Measurements from ENCODE around the gene FBXO28.
"Not testable (repeated sequence)": the region's sequence is repeated elsewhere in the genome, so short reads cannot be mapped to it uniquely, and the experiment has no call there.

Gene FBXO28, protein sequence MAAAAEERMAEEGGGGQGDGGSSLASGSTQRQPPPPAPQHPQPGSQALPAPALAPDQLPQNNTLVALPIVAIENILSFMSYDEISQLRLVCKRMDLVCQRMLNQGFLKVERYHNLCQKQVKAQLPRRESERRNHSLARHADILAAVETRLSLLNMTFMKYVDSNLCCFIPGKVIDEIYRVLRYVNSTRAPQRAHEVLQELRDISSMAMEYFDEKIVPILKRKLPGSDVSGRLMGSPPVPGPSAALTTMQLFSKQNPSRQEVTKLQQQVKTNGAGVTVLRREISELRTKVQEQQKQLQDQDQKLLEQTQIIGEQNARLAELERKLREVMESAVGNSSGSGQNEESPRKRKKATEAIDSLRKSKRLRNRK

DNA sequence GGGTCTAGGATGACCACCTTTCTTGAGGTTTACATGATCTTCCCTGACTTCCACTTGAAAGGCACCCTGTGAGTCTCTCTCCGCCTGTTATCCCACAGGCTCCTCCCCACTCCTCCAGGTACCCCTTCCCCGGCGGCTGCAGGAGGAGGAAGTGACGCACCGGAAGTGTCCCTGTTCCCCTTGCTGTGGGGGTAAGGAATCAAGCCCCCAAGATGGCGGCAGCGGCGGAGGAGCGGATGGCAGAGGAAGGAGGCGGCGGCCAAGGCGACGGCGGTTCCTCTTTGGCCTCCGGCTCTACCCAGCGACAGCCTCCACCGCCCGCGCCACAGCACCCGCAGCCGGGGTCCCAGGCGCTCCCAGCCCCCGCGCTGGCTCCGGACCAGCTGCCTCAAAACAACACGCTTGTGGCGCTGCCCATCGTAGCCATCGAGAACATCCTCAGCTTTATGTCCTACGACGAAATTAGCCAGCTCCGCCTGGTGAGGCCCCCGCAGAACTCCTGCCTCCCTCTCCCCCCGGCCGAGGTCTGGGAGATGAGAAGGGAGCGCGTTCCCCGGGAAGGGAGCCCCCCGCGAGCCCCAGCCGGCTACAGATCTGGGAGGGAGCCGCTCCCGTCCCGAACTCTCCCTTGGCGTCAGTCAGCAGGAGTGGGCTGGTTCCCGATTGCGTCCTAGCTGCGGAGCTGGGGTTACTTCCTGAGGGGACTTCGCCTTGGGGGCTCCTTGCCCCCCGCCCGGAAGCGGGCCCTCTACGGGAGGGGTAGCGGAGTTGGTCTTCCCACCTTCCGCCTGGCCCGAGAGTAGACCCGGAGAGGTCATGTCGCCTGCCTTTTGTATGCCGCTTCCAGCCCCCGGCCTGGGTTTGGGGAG is at the start of gene FBXO28:
Gene FBXO28, plus strand, starts transcription at position 194 of the 869 bp plus-strand sequence. Its CDS starts 19 bp downstream, at position 213.
- FAIRE-seq, result peak; percentile 98
- peak; percentile 92 for DNase-seq (ENCODE audit: insufficient read length, low spot score)

DNA sequence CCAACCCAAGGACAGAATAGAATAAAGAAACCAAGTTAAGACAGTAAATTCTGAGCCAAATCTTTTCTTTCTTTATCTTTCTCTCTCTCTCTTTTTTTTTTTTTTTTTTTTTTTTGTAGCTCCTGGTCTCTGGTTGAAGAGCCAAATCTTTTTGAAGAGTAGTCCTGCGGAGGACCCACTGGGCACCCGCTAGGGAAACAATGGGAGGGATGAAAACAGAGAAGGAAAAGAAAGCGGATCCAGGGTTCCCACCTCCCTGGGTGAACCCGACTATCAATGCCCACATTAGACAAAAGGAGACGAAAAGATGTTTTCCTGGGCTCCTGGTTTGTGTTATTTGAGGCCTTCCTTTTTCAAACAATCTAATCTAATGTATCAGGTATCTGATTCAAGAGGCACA is 49.8 kb upstream of the FBXO28 start:
- DNase-seq (ENCODE audit: insufficient read length, low spot score) (no peak), FAIRE-seq (no peak)

DNA sequence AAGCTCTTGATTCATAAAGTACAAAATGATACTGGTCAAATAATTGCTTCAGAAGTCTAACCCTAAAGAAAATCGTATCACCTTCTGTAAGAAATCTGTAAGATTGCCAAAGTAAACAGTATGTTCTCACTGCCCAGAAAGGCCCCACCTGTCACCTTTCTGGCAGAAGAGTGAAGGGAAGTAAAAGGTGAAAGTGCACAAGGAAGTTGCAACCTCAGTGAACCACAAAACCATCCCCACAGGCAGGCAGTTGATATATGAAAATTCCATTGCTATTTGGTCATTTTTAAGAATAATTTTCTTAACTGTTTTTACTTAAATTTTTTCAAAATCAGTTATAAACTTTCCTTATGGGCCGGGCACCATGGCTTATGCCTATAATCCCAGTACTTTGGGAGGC is 48.5 kb upstream of the FBXO28 start:
- DNase-seq (ENCODE audit: insufficient read length, low spot score) (no peak), FAIRE-seq (no peak)

DNA sequence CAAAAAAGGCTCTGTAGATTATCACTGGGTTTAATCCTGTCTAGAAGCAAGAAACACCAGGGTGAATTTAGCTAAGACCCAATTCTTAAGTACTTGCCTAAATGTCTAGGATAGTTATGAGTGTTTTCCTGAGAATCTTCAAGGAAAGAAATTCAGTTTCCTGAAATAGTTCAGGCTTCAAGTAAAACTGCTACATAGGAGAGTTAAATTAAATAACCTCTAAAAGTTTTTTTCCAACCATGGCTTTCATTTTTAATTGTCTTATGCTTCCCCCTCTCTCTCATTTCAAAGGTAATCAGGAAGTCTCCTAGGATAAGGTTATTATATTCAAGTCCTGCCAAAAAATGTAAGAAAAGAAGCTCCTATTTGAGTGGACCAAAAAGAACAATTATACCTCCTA is 46.7 kb upstream of the FBXO28 start:
- FAIRE-seq (no peak), DNase-seq (ENCODE audit: insufficient read length, low spot score) (no peak)

DNA sequence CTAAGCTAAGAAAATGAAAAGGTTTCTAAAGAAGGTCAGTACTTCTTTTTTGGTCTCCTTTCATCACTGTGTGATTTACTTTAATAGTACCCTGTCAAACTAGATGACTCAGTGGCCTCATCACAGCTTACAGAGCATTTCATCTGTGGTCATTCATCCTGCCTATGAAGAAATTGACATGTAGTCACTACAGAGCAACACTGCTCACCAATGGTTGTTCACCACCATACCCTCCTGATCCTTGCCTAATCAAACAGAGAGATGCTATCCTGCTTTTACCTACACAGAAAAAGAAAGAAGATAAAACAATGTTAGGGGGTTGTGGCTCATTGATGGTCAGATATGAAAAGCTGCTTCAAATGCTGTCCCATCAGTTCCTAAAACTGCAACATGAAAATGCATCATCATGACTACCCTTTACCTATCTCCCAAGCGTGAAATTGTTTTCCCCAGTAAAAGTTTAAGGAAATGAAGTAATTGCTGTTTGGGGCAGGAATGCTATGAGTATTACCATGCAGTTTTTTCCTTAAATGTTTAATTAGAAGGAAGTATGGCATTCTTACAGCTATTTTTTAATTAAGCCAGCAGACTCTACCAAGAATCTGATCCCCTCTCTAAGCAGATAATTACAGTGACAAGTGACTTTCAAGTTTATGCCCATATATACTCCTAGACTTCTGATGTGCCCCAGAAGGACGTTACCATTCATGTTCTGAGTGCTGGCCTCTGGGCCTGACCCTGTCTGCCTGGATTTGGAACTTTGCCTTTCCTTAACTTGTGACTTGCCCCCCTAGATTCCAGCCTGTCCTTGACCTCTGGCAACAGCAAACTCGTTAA is 46.1 kb upstream of the FBXO28 start:
- FAIRE-seq (no peak), DNase-seq (ENCODE audit: insufficient read length, low spot score) (no peak)

DNA sequence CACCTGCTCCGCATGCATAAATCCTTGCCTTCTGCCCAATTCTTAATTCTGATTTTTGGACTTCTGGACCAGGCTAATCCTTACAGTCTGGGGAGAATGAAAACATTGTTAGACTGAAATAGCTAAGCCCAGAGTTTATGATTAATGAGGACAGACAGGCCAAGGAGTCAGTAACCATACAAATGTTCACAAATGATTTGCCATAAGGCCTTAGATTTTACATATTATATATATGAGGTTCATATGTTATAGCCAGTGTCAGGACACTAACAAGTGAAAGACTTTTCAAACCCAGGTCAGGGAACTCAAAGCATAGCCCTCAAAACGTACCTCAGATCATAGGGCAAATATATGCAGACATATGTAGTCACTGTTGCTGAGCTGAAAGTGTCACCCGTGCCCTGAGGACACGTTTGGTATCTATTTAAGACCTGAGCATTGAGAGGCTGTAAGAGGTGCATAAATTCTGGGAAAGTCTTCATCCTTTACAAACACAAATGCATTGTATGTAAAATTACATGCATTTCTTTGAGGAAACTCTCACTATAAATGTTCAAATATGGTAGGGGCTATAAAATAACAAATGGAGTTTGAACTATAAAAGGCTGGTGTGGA is 45.3 kb upstream of the FBXO28 start:
- DNase-seq (ENCODE audit: insufficient read length, low spot score) (no peak), FAIRE-seq (no peak)

DNA sequence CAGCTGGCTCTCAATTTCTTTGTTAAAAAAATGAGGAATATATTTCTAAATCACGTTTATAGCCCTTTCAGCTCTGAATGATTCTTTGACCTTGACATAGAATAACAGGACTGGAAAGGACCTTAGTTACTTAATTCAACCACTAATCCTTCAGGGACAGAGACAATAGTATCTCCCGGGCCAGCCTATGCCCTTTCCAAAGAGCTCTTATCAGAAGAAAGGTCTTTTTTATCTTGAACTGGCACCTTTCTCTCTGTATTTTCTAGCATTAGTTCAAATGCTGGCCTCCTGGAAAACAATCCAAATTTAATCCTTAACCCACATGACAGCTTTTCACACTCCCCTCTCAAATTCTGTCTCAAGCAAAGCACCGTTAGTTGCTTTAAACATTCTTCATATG is 44.8 kb upstream of the FBXO28 start:
- FAIRE-seq (no peak), DNase-seq (ENCODE audit: insufficient read length, low spot score) (no peak)

DNA sequence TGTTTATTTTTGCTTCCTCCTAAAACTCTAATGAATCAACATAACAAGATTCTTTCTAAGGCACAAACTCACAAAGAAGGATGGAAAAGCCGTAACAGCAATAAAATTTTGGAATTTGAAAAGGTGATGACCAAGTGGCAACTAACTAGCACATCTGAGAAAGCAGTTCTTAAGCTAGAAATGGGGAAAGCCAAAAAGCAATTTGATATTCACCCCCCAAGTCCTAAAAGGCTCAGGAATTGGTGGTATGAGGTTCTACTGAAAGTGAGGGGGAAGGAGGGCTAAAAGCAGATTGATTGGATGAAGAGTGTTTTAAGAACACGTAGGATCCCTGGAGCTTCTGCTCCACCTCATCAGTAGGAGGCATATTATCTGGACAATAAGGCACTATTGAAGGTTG is 43.4 kb upstream of the FBXO28 start:
- FAIRE-seq (no peak), DNase-seq (ENCODE audit: insufficient read length, low spot score) (no peak)

DNA sequence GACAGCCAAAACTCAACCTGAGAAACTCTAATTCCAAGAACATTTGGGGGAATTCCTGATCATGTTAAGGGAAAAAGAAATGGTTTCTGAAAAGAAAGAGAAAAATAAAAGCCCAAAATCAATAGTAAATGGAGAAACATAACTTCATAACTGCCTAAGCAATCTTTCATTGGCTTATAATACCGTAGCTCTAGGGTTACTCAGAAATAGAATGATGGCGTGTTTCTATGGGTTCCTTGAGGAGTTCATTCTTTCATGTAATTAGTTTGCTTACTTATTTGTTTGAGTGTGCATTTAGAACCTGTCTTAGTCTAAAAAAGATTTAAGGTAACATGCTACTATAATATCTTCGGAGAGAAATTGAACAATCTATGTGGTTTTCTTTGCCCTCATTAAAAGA is 37.5 kb upstream of the FBXO28 start:
- DNase-seq (ENCODE audit: insufficient read length, low spot score) (no peak), FAIRE-seq (no peak)

DNA sequence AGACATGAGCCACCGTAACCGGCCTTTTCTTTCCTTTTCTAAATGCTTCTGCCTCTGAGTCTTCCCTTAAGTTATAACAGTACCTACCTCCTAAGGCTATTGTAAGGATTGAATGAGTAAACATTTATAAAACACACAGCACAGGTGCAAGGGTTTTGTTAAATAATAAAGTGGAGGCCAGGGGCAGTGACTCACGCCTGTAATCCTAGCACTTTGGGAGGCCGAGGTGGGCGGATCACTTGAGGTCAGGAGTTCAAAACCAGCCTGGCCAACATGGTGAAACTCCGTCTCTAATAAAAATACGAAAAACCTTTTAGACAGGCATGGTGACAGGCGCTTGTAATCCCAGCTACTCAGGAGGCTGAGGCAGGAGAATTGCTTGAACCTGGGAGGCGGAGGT is 34.3 kb upstream of the FBXO28 start:
- DNase-seq (ENCODE audit: insufficient read length, low spot score), result not testable (repeated sequence)

DNA sequence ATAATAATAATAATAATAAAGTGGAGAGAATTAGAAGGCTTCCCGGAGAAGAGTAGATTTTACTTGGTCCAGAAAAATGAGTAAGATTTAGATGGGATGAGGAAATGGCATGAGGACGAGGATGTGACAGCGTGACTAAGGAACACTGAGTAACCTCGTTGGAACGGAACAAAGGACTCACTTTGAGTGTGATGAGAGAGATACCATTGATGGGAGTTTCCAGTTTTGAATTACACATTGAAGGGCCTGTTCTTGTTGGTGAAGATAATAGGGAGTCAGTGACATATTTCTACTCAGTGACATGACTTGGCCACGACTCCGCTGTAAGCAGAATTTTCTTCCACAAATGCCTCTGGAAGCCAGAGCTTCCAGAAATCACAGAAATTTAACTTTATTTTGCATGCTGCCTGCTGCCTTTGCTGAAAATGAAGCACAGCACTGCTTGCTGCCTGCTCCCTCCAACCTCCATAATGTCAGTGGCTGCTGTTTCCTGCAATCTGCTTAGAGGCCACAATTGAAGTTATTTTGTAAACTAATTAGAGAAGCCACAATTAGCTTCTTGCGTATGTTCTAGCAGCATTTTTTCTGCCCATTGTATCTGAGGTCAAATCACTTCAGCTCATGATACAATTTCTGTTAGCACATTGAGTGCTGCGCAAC is 33.7 kb upstream of the FBXO28 start:
- no peak for FAIRE-seq
- DNase-seq (ENCODE audit: insufficient read length, low spot score), result no peak

More for the DNA sequence above, 34.3 kb upstream of the FBXO28 start:
- FAIRE-seq, result not testable (repeated sequence)

DNA sequence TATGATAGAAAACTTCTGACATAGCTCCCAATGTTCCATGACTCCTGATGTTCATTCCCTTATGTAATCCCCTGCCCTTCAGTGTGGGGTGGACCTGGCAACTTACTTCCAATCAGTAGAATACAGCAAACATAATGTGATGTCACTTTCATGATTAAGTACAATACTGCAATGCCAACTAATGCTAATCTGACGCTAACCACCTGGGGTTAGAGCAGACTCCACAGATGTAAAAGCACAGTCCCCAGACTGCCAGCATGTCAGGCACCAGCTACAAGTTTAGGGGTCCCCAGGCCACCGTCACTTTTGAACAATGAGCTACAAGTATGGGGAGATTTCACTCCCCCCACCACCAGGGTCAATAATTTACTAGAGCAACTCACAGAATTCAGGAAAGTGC is 32.3 kb upstream of the FBXO28 start:
- FAIRE-seq (no peak), DNase-seq (ENCODE audit: insufficient read length, low spot score) (no peak)

DNA sequence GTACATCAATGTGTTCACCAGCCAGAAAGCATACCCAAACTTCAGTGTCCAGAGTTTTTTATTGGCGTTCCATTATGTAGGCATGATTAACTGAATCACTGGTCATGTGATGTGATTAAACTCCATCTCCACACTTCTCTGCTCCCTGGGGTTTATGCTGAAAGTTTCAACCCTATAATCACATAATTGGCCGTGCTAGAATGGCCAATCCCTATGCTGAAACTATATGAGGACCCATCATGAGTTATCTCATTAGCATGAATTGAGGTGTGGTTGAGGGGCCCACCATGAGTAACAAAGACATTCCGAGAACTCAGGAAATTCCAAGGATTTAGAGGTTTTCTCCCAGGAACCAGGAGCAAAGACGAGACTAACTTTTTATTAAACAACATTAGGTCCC is 31.8 kb upstream of the FBXO28 start:
- FAIRE-seq (no peak), DNase-seq (ENCODE audit: insufficient read length, low spot score) (no peak)

DNA sequence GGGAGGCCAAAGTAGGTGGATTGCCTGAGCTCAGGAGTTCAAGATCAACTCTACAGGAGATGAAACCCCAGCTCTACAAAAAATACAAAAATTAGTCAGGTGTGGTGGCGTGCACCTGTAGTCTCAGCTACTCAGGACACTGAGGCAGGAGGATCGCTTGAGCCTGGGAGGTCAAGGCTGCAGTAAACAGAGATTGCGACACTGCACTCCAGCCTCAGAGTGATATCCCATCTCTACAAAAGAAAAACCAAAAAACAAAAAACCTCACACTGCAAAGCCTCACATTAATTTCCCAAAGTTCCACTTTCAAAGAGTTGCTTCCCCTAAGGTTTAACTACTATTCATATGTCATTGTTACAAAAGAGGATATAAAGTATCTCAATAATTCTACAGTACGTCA is 29.0 kb upstream of the FBXO28 start:
- DNase-seq (ENCODE audit: insufficient read length, low spot score) (no peak), FAIRE-seq (no peak)

DNA sequence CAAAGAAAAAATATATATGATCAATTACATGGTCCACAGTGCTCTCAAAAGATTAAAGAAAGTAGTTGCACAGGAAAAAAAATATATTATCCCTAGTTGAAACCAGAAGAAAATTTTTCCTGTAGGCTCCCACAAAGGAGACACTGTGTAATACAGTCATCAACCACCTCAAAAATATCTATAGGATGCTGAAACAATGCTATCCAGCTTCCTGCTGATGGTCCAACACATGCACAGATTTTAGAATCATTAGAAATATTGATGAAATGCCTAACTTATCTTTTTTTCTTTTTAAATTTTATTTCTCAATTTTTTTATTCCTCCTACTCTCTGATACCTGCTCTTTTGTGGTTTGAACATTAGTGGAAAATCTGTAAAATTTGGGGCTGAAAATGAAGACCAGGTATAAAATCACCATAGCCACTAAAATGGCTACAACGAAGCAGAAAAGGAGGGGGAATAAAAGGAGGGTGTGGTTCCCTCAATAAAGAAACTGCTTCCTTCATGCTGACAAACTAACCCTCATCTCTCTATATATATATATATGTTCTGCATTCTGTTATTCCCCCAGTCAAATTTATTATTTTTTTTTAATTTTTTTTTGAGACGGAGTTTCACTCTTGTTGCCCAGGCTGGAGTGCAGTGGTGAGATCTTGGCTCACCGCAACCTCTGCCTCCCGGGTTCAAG is 28.3 kb upstream of the FBXO28 start:
- DNase-seq (ENCODE audit: insufficient read length, low spot score) (no peak), FAIRE-seq (no peak)

DNA sequence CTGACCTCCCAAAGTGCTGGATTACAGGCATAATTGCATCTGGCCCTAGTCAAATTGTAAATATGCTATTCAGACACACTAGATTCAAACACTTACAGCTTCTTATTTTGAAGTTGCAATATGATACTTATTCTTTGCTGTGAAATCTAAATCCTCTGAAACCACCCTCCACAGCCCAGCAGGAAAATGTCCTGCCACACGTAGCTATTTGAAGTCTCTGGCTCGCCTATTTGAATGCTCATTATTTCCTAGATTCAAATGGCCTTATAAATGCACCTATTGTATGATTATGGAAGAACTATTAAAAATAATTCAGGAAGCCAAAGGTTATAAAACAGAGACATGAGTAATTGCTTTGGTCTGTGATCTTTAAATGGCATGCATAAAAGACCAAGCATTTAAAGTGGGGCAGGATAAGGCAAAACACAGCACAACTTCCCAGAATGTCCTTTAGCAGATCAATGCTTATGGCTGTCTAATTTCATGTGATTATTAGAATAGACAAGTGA is 26.6 kb upstream of the FBXO28 start:
- no peak for DNase-seq (ENCODE audit: insufficient read length, low spot score)
- no peak for FAIRE-seq

DNA sequence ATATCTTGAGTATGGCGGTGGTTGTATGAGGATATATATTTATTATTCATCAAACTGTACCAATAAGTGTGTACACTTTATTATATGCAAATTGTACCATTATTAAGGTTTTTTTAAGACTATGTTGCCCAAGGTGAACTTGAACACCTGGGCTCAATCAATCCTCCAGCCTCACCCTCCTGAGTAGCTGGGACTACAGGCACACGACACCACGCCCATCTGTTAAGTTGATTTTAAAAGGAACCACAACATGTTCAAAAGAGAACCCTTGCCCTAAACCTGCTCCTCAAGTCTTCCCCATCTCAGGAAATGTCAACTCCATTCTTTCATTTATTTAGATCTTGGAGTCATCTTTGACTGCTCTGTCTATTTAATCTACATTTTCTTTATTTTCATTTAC is 24.3 kb upstream of the FBXO28 start:
- DNase-seq (ENCODE audit: insufficient read length, low spot score), result no peak
- FAIRE-seq, result no peak

DNA sequence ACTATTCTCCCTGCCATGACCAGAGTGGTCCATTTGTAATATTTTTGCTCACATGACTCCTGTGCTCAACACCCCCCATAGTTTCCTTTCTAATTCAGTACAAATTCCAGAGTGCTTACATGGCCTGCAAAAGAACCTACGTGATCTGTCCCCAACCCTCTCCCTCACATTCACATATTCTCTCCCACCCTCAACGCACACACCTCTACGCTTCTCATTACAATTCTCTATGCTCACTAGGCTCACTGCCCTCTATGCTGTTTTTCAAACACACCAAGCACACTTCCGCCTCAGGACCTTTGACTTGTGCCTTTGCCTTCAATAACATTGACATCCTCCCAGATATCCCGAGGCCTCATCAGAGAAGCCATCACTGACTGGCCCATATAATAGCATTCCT is 23.8 kb upstream of the FBXO28 start:
- FAIRE-seq (no peak), DNase-seq (ENCODE audit: insufficient read length, low spot score) (no peak)

DNA sequence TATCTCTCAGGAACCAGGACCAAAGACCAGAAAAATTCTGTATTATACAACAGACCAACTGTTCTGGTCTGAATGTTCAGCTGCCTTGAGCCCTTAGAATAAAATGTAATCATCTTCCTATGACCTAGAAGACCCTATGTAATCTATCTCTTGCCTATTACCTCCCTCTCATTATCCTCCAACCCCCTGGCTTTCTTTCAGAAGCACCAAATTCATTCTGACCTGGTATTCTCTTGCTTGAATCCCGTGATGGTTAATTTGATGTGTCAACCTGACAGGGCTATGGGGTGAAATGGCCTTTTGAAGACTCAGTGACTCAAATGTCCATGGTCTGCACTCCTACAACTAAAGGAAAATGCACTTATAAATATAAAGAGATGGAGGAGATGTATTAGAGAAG is 21.8 kb upstream of the FBXO28 start:
- FAIRE-seq, result no peak

More for the DNA sequence above, 21.8 kb upstream of the FBXO28 start:
- DNase-seq (ENCODE audit: insufficient read length, low spot score), result no peak
